ENCODE data around the gene ZPBP2.
"Not testable (repeated sequence)": the region's sequence is repeated elsewhere in the genome, so short reads cannot be mapped to it uniquely, and the experiment has no call there.

Gene ZPBP2

GRCh38 chr17:39855911-39856649, 11.9 kb upstream of the ZPBP2 start:
- not testable (repeated sequence) for DNase-seq

DNA sequence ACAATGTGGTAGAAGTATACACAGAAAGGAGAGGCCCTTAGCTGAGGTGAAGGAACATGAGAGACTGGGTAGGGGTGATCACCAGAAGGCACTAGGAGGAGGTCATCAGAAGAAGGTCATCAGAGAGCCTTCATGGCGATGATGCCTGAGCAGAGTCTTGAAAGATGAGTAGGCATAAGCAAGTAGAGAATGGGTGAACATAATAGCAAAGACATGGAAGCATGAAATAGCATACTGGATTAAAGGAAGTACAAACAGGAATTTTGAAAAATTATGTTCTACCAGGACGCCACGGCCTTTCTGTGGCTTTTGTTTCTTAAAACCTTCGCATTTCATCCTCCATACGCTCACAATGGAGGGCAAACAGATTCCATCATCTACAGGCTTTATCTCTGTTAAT, 6.8 kb upstream of the ZPBP2 start:
- DNase-seq: no peak

DNA sequence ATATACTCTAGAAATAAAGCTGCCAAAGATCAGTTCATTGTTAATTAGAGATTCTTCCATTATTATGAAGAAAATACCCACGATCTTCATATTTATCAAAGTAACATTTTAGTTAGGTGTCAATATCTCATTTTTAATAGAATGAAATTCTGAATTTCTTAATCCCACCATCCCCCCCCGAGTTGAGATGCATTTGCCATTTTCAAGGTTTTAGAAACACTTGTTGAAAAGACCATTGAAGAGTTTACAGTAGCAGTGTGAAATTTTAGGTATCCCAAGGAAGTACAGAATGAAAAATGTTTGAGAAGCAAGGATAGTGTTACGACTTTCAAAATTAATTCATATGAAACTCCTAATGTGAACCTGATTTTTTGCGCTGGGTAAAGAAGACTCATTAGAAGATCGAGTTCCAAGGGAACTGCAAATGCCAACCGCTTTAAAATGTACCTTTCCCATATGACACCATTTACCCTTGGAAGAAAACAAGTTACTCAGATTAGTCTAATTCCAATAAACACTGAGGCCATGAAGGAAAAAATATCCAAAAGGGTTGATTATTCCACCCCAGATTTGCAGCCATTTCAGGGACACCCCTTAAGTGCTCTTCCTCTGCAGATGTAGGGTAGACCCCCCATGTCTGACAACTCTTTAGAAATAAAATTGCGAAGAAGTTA, 4.6 kb upstream of the ZPBP2 start:
- DNase-seq: no peak

DNA sequence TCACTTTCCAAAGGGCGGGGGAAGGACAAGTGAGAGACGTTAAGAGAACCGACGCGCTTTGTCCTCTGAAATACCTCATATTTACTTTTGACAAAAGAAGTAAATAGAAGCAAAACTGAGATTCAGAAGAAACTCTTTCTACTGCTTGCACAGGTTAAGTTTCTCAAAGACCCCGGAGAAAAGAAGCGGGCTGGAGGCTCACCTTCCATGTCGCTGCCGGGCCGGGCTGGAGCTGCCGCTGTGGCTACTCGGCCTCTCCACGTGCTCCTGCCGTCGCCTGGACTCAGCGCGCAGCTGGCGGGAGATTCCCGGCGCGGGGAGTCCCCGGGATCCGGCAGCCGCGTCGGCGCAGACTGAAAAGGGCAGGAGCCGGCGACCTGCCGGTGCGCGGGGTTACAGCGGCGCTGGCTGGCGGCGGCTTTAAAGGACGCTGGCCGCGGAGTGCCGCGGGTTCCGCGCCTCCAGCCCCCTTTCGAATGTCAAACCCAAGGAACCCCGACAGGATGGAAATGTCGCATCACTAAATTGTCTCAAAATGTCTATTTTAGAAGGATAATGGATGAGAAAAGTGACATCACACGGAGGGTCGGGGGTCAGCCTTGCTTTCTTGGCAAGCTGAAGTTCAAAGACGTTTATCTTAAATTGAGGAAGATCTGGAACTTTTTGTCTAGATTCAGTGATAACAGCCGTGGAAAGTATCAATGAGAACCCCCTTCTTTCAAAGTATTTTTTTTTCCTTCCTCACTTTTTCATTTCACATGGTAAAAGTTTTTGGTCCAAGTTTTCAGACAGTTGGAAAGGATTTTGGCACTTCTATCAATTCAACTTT, 3.9 kb upstream of the ZPBP2 start, which contains the start of gene IKZF3:
Gene IKZF3 (minus strand): TSS at position 395 of the 829 bp plus-strand sequence. CDS start 186 bp downstream, at position 209.
- no peak for DNase-seq

GRCh38 chr17:39866013-39866730, 1.8 kb upstream of the ZPBP2 start:
- no peak for DNase-seq

- no peak for DNase-seq
Measured at GRCh38 chr17:39867084-39867879, 720 bp upstream of the ZPBP2 start.

DNA sequence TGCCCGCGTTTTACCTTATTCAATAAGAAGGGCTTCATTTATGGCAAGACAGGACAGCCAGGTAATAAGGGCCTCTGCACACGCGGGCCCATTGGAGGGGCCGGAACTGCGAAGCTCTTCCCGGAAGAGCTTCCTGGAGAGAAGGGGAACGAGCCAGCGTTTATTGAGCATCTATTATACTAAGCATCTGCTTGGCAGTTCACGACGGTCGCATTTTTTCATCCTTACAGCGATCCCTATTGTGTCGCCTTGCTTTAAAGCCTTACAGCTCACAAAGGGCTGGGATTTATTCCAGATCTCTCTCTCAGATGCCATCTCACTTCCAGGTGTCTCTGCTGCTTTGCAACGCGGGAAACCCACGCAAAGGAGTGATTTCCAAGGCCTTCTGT, 546 bp downstream of the ZPBP2 start:
- DNase-seq: no peak

- DNase-seq: no peak
Measured at GRCh38 chr17:39870776-39871175, 2.8 kb downstream of the ZPBP2 start.

- no peak for DNase-seq
Measured at GRCh38 chr17:39871801-39872200, 3.8 kb downstream of the ZPBP2 start.

- DNase-seq: no peak
Measured at GRCh38 chr17:39872751-39873150, 4.7 kb downstream of the ZPBP2 start.

DNA sequence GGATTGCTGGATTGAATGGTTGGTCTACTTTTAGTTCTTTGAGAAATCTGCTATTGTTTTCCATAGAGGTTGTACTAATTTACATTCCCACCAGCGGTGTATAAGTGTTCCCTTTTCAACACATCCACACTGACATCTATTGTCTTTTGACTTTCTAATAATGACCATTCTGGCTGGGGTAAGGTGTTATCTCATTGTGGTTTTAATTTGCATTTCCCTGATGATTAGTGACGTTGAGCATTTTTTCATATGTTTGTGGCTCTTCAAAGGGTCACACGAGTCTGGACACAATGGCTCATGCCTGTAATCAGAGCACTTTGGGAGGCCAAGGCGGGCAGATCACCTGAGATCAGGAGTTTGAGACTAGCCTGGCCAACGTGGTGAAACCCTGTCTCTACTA, 18.1 kb downstream of the ZPBP2 start:
- not testable (repeated sequence) for DNase-seq

DNA sequence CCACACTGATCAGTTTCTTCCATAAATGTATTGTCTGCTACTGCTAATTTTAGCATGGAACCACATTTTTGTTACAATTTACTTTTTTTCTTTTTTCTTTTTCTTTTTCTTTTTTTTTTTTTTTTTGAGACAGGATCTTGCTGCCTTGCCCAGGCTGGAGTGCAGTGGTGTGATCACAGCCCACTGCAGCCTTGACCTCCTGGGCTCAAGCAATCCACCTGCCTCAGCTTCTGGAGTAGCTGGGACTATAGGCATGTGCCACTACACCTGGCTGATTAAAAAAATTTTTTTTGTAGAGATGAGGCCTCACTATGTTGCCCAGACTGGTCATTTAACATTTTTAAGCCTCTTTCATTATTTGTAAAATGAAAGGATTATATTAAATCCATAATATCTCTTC, 19.1 kb downstream of the ZPBP2 start:
- no peak for DNase-seq

- no peak for DNase-seq
Measured at GRCh38 chr17:39889200-39889599, 21.2 kb downstream of the ZPBP2 start.

DNA sequence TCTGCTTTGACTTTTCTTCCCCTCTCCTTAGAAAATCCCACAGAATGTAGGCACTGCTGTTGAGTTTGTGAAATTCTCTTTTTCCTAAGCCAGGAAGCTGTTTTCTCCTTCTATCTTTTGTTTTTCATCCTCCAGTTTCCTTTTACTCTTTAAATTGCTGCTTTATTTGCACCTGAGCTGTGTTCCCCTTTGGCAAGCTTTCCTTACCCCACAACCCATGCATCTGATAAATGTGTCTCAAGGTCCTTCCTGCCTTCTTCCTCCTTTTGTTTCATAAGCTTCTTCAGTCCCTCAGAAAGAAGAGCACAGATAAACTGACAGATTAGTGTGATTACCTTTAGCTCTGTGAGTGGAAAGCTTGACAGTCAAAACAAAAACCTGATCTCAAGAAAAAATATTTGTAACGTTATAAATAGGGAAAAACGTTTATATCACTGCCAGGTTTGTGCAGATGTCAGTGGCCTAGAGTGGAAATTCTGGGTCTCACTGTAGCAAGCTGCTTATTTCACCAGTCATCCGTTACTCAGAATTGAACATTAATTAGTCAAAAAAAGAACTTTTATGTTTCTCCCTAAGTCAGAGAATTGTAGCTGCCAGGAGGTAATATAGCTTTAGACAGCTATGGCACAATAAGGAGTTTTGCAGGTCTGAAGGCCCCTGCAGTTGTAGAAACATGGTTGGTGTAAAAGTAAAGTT, 26.8 kb downstream of the ZPBP2 start:
- DNase-seq: no peak

DNA sequence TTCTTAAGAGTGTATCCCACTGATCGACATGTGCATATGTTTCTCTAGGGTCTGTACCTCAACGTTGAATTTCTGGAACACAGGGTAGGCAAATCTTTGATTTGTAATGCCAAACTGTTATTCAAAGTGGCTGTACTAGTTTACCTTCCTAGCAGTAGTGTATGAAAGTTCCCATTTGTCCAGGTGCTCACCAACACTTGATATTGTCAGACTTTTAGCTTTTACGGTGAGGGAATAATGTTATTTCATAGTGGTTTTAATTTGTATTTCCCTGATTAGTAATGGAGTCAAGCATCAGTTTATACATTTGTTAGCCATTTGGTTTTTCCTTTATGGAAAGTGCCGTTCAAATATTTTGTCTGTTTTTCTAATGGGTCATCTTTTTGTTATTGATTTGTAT, 30.1 kb downstream of the ZPBP2 start:
- DNase-seq: no peak

DNA sequence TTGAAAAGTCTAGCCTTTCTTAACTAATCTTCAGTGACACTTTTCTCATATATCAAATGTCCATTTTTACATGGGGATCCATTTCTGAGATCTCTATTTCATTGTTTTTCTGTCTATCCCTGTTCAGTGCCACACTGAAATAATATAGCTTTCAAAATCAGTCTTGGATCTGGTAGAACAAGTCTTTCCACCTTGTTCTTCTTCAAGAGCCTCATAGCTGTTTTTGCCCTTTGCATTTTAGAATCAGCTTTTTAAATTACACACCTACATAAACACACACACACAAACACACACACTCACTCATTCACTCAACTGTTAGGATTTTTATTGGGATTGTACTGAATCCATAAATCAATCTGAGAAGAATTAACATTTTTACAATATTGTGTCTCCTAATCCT, 31.2 kb downstream of the ZPBP2 start:
- no peak for DNase-seq

- not testable (repeated sequence) for DNase-seq
Measured at GRCh38 chr17:39902027-39902426, 34.0 kb downstream of the ZPBP2 start.

DNA sequence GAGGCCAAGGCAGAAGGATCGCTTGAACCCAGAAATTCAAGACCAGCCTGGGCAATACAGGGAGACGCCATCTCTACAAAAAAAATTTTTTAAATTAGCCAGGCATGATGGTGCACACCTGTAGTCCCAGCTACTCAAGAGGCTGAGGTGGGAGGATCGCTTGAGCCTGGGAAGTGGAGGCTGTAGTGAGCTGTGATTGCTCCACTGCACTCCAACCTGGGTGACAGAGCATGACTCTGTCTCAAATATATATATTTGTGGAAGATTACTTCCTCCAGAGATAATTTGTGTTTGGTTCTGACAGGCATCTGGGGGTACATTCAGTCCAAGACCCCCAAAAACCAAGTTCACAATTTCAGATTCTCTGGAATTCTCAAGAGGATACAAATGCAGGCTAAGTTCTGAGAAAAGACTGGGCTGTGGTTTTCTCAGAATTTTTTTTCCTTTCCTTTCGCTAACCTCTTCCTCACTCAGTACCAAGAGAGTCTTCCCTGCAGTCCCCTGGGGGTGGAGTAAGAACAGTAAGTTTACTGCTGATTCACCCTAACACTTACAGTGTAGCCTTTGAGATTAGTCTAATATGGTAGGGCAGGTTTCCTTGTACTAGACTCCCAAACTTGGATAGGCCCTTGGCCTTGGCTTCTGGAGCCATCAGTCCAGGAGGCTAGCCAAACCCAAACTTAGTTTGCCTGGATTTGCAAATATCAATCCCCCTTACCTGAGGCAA, 35.3 kb downstream of the ZPBP2 start:
- DNase-seq: no peak

GRCh38 chr17:39904990-39905288, 36.9 kb downstream of the ZPBP2 start:
- no peak for DNase-seq

DNA sequence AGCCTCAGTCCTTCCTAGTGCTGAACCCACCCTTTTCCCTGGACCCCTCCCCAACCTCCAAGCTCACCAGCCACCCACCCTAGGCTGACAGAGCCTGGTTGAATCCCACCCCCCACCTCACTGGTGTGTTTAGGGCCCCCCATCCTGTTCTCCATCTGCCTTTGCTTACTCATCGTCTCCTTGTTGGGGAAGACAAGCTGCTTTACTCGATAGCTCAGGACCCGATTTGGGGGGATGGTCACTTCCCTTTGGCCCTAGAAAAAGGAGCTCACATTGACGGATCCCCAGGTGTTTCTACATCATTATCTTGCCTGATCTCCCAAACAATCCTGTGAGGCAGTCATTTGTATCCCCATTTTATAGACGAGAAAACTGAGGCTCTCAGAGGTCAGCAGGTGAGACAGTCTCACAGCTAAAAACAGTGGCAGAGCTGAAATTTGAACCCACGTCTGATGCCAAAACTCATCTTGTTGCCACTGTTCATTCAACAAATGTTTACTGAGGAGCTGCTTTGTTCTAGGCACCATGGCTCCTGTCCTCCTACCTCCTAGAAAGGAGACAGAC, 40.9 kb downstream of the ZPBP2 start:
- DNase-seq: no peak

DNA sequence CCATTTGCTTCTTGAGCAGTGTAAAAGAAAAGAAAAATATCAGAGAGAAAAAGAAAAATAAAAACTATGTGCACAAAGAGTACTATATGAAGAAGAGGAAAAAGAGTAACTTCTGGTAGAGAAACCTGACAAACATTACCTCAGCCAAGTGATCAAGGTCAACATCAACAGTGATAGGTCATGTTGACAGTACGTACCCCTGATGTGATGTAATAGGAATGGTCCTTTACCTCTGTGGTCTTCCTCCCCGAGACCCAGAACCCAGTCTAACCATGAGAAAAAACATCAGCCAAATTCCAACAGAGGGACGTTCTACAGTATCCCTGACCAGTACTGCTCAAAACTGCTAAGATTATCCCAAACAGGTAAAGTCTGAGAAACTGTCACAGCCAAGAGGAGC, 46.0 kb downstream of the ZPBP2 start:
- no peak for DNase-seq

All from cortex of kidney (tissue), 1 donor.